HepG2 (cell line): ENCODE results near the gene ADARB2. TPM values are rescaled to one million over a fixed set of nuclear protein-coding genes. Genes with fewer than 3 reads are reported as not detected.

Experiments used
- ATAC-seq: fragments of 200-7000 bp; cut with Tn5 transposase; 3 replicates; pipeline ENCODE4 v1.9.1; 2020; ENCODE audit warnings: mild to moderate bottlenecking, moderate library complexity
- BruUV-seq: library from RNA; stranded (reverse); fragments of 400-500 nt; replicated peaks from 2 replicates; lab custom pipeline; 2021; lab: Mats Ljungman, UMichigan
- CTCF ChIA-PET: fragments of 300-600 bp; formaldehyde crosslinking; extraction: SDS; loops from one replicate; lab custom pipeline; 2021; ENCODE audit warnings: low total read pairs, inconsistent platforms, low intra/inter-chr PET ratio; lab: Yijun Ruan, JAX
- POLR2A ChIA-PET: fragments of 350-600 bp; sonication (Branson Sonifier 250); formaldehyde crosslinking; loops from one replicate; lab custom pipeline; 2020; ENCODE audit warnings: antibody characterized with exemption, inconsistent platforms; lab: Yijun Ruan, JAX
- DNase-seq: peaks from one replicate; pipeline ENCODE4 v3.0.0-alpha.2; 2015; ENCODE audit warnings: low spot score
- FAIRE-seq: peaks from 3 replicates; lab custom pipeline; 2011; peaks lifted over from hg19 to GRCh38; lab: Jason Lieb, UNC
- H2AFZ ChIP-seq: one replicate; pipeline ENCODE4 v1.6.1; 2011; ENCODE audit warnings: low read length, inconsistent platforms
- H3K27ac ChIP-seq: fragments of 300-600 bp; 3 replicates; pipeline ENCODE4 v1.8.0; 2011; ENCODE audit warnings: mixed run types, mild to moderate bottlenecking, mixed read lengths, low read length, inconsistent platforms; ENCODE audit not compliant: insufficient read depth; ENCODE audit errors: extremely low read length
- H3K27me3 ChIP-seq, 2 experiments: fragments of 200-600 bp in 1 of 2; 2 replicates in 1 of 2; 3 replicates in 1 of 2; pipeline versions ENCODE4 v1.6.0 to v1.8.0; 2011; ENCODE audit warnings: low read length in 2 of 2, mild to moderate bottlenecking in 2 of 2, moderate library complexity in 2 of 2, inconsistent platforms in 1 of 2; ENCODE audit not compliant: insufficient read depth in 2 of 2, control insufficient read depth in 1 of 2
- H3K36me3 ChIP-seq, 2 experiments: fragments of 200-600 bp in 1 of 2; replicated peaks in 1 of 2; 2 replicates in 1 of 2; 3 replicates in 1 of 2; pipeline versions ENCODE4 v1.5.1 to v1.8.0; 2011; ENCODE audit warnings: low read length in 2 of 2, inconsistent platforms in 1 of 2; ENCODE audit not compliant: insufficient read depth in 2 of 2, control insufficient read depth in 1 of 2
- H3K4me1 ChIP-seq: 2 replicates; pipeline ENCODE4 v1.5.1; 2012; ENCODE audit warnings: low read length, inconsistent platforms; ENCODE audit not compliant: insufficient read depth
- H3K4me2 ChIP-seq: 2 replicates; pipeline ENCODE4 v1.6.0; 2011; ENCODE audit warnings: low read depth, low read length, inconsistent platforms
- H3K4me3 ChIP-seq, 3 experiments: fragments of 200-600 bp in 1 of 3; sonication (generic), shearing (Covaris generic) in 1 of 3; replicated peaks in 1 of 3; 2 replicates each; pipeline ENCODE4 v1.5.1; 2011 to 2016; ENCODE audit warnings: low read length in 3 of 3, inconsistent platforms in 2 of 3, low read depth in 2 of 3, mild to moderate bottlenecking in 2 of 3, control low read depth in 1 of 3, mixed read lengths in 1 of 3; ENCODE audit not compliant: insufficient read depth in 1 of 3
- H3K79me2 ChIP-seq: one replicate; pipeline ENCODE4 v1.6.1; 2011; ENCODE audit warnings: low read length, inconsistent platforms; ENCODE audit not compliant: insufficient read depth
- H3K9ac ChIP-seq: 2 replicates; pipeline ENCODE4 v1.6.0; 2011; ENCODE audit warnings: mild to moderate bottlenecking, low read depth, low read length, inconsistent platforms; ENCODE audit not compliant: insufficient read depth
- H3K9me3 ChIP-seq: 2 replicates; pipeline ENCODE4 v1.5.1; 2012; ENCODE audit warnings: mild to moderate bottlenecking, low read length
- H4K20me1 ChIP-seq: 2 replicates; pipeline ENCODE4 v1.6.0; 2011; ENCODE audit warnings: inconsistent platforms, mild to moderate bottlenecking, low read length, moderate library complexity; ENCODE audit not compliant: insufficient read depth
- CC2D1A ChIP-seq: sonication (generic); formaldehyde crosslinking; IDR thresholded peaks from 2 replicates; pipeline ENCODE4 v1.8.1; 2023; ENCODE audit warnings: mild to moderate bottlenecking, missing genetic modification reagents
- GLMP ChIP-seq: sonication (generic); formaldehyde crosslinking; IDR thresholded peaks from 2 replicates; pipeline ENCODE4 v1.9.0; 2021; ENCODE audit warnings: missing genetic modification reagents, mild to moderate bottlenecking, borderline replicate concordance
- HES4 ChIP-seq: sonication (generic); formaldehyde crosslinking; IDR thresholded peaks from 2 replicates; pipeline ENCODE4 v1.9.0; 2021; ENCODE audit warnings: mild to moderate bottlenecking, missing genetic modification reagents, borderline replicate concordance
- JUND ChIP-seq: sonication (generic); formaldehyde crosslinking; IDR thresholded peaks from 2 replicates; pipeline ENCODE4 v1.8.0; 2022; ENCODE audit warnings: mild to moderate bottlenecking, missing genetic modification reagents
- MIER3 ChIP-seq: IDR thresholded peaks from 2 replicates; pipeline ENCODE4 v1.6.1; 2016; ENCODE audit warnings: missing compliant biosample characterization, borderline replicate concordance
- NR3C1 ChIP-seq: sonication (generic); formaldehyde crosslinking; IDR thresholded peaks from 2 replicates; pipeline ENCODE4 v1.4.0; 2020; ENCODE audit warnings: missing genetic modification reagents
- PPARG ChIP-seq: conservative IDR thresholded peaks from 2 replicates; pipeline ENCODE4 v1.6.1; 2016; ENCODE audit warnings: missing biosample characterization, missing genetic modification reagents
- RBM39 ChIP-seq: fragments of 200-400 bp; formaldehyde crosslinking; IDR thresholded peaks from one replicate; pipeline ENCODE4 v1.6.1; 2018; ENCODE audit warnings: antibody characterized with exemption, mild to moderate bottlenecking, low read depth, low read length; ENCODE audit not compliant: poor library complexity, severe bottlenecking
- RNF219 ChIP-seq: sonication (generic); formaldehyde crosslinking; IDR thresholded peaks from 2 replicates; pipeline ENCODE4 v1.5.0; 2020; ENCODE audit warnings: mild to moderate bottlenecking, missing genetic modification reagents
- ZBTB49 ChIP-seq: sonication (generic); formaldehyde crosslinking; IDR thresholded peaks from 2 replicates; pipeline ENCODE4 v1.4.0; 2020; ENCODE audit warnings: missing genetic modification reagents, borderline replicate concordance
- ZBTB7A ChIP-seq: sonication (generic); formaldehyde crosslinking; IDR thresholded peaks from 2 replicates; pipeline ENCODE4 v1.8.0; 2022; ENCODE audit warnings: mild to moderate bottlenecking, missing genetic modification reagents
- ZC3H4 ChIP-seq: sonication (generic); formaldehyde crosslinking; IDR thresholded peaks from 2 replicates; pipeline ENCODE4 v1.4.0; 2020; ENCODE audit warnings: missing genetic modification reagents, borderline replicate concordance
- ZNF180 ChIP-seq: sonication (generic); formaldehyde crosslinking; IDR thresholded peaks from 2 replicates; pipeline ENCODE4 v1.4.0; 2020; ENCODE audit warnings: low read depth, missing genetic modification reagents, borderline replicate concordance
- ZNF282 ChIP-seq: fragments of 450-650 bp; IDR thresholded peaks from 2 replicates; pipeline ENCODE4 v1.6.1; 2018; ENCODE audit not compliant: partially characterized antibody
- ZNF670 ChIP-seq: sonication (generic); formaldehyde crosslinking; IDR thresholded peaks from 2 replicates; pipeline ENCODE4 v1.8.0; 2022; ENCODE audit warnings: mild to moderate bottlenecking, missing genetic modification reagents, borderline replicate concordance
- ZNF776 ChIP-seq: sonication (generic); formaldehyde crosslinking; IDR thresholded peaks from 2 replicates; pipeline ENCODE4 v1.4.0; 2020; ENCODE audit warnings: mild to moderate bottlenecking, missing genetic modification reagents
- WGBS: methylation state at CpG from one replicate; pipeline ENCODE4 v1.1.6; 2017; ENCODE audit warnings: low lambda C conversion rate; 5-methylcytosine and 5-hydroxymethylcytosine counted together
- in situ Hi-C: cut with HindIII; loops from 2 replicates; pipeline ENCODE4 v1.10.0; 2017; ENCODE audit warnings: low pct_unique_long_range_greater_than_20kb; ENCODE audit not compliant: extremely low pct_ligation_motif_present
- intact Hi-C: fragments of 100-400 bp; cut with micrococcal nuclease; formaldehyde crosslinking; loops from one replicate; pipeline ENCODE4 v1.10.0; 2022; ENCODE audit not compliant: unreplicated experiment
- polyA plus RNA-seq, 8 experiments: library from polyadenylated mRNA; depleted of rRNA in 3 of 8; stranded (reverse) in 7 of 8; unstranded in 1 of 8; fragments of >200 nt; fragmentation: Illumina TruSeq in 4 of 8; extraction: Trizol in 4 of 8; gene quantifications; 2 replicates each; pipeline versions ENCODE4 v1.2.1 to v1.2.3, GENCODE V29; 2011 to 2016; ENCODE audit warnings: low read depth in 4 of 8, missing spikeins in 1 of 8, mixed read lengths in 1 of 8; ENCODE audit not compliant: insufficient read depth in 1 of 8
- total RNA-seq, 5 experiments: library from RNA; depleted of rRNA; stranded (reverse); fragments of >200 nt; fragmentation: Illumina TruSeq; extraction: Trizol; gene quantifications; 2 replicates each; pipeline ENCODE4 v1.2.3, GENCODE V29; 2016; ENCODE audit warnings: low read depth in 1 of 5
- TF ChIP-seq, protein P1 (sequence below): sonication (generic); formaldehyde crosslinking; IDR thresholded peaks from 2 replicates; pipeline ENCODE4 v1.4.0; 2020; ENCODE audit warnings: missing genetic modification reagents, low read depth, mild to moderate bottlenecking, borderline replicate concordance

The ADARB2 gene
- total and polyA plus RNA-seq, 2 of the 13 experiments (the other 11 are each of a cell fraction or from before 2014, with no cell fraction given) = not detected

DNA sequence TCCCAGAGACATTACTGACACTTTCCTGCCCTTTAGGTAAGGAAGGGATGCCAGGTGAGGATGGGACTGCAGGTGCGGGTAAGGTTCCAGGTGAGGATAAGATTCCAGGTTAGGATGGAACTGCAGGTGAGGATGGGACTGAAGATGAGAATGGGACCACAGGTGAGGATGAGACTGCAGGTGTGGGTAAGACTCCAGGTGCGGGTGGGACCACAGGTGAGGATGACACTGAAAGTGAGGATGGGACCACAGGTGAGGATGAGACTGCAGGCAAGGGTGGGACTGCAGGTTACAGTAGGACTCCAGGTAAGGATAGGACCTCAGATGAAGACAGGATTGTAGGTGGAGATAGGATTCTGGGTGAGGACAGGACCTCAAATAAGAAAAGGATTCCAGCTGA is 358.9 kb downstream of the ADARB2 start (continued):
- TF ChIP-seq, protein P1, sequence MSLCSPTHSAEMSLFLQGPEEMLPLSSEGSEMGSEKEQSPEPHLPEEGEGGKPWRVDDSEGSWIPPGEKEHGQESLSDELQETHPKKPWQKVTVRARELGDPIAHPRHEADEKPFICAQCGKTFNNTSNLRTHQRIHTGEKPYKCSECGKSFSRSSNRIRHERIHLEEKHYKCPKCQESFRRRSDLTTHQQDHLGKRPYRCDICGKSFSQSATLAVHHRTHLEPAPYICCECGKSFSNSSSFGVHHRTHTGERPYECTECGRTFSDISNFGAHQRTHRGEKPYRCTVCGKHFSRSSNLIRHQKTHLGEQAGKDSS (CRISPR knock-in tag) = no peak
- TF ChIP-seq GLMP (CRISPR knock-in tag) = no peak
- TF ChIP-seq ZNF282 = no peak
- no peak for TF ChIP-seq ZBTB7A (CRISPR knock-in tag)
- TF ChIP-seq RNF219 (CRISPR knock-in tag) = no peak
- no peak for TF ChIP-seq NR3C1 (CRISPR knock-in tag)

GRCh38 chr10:1377740-1378397 is 359.5 kb downstream of the ADARB2 start:
- H3K79me2 ChIP-seq = no peaks in the 10 kb centered on the region
- H4K20me1 ChIP-seq = no peaks in the 10 kb centered on the region
- no peak overlapping the region for H3K4me3 ChIP-seq
- WGBS = 28% methylated on average over 12 of the region's 14 CpGs
- no peak overlapping the region for H3K27ac ChIP-seq
- H3K36me3 ChIP-seq = no peaks in the 10 kb centered on the region
- H3K9me3 ChIP-seq = no peaks in the 10 kb centered on the region
- no peak for ATAC-seq
- CTCF ChIA-PET = no interaction called here
- no peak for FAIRE-seq
- no peak overlapping the region for H2AFZ ChIP-seq
- no peak for DNase-seq
- H3K9ac ChIP-seq = no peak overlapping the region
- H3K27me3 ChIP-seq = peaks cover 4 to 39% of the 10 kb centered on the region in 2 experiments; a peak in 4 of 5 replicates
- no peak overlapping the region for H3K4me2 ChIP-seq
- no TSS peak for BruUV-seq
- no peaks in the 10 kb centered on the region for H3K4me1 ChIP-seq
- POLR2A ChIA-PET = no interaction called here
- intact Hi-C loops (loop anchor here (5.0 kb wide), 1 partner anchor 964 kb away; no protein-coding TSS in a partner anchor), in situ Hi-C loops (no loop called here)
- TF ChIP-seq ZNF180 (CRISPR knock-in tag) = no peak
- TF ChIP-seq ZBTB49 (CRISPR knock-in tag) = no peak
- TF ChIP-seq CC2D1A = no peak
- no peak for TF ChIP-seq ZNF776
- no peak for TF ChIP-seq HES4 (CRISPR knock-in tag)
- TF ChIP-seq PPARG (CRISPR knock-in tag) = no peak
- no peak for TF ChIP-seq MIER3 (CRISPR knock-in tag)
- TF ChIP-seq ZNF670 = no peak
- TF ChIP-seq RBM39 = no peak
- no peak for TF ChIP-seq ZC3H4 (CRISPR knock-in tag)
- TF ChIP-seq JUND (CRISPR knock-in tag) = no peak
